H1 (cell line): ENCODE results near the gene CD58. TPM values are rescaled to one million over a fixed set of nuclear protein-coding genes. Genes with fewer than 3 reads are reported as not detected.

Experiments used
- CTCF ChIA-PET: fragments of 300-600 bp; sonication (Branson Sonifier 250); formaldehyde crosslinking; loops from one replicate; lab custom pipeline; 2021; ENCODE audit not compliant: partially characterized antibody; lab: Charles Lee
- POLR2A ChIA-PET: fragments of 300-600 bp; sonication (Branson Sonifier 250); formaldehyde crosslinking; loops from one replicate; lab custom pipeline; 2021; ENCODE audit warnings: inconsistent platforms; ENCODE audit not compliant: partially characterized antibody; lab: Charles Lee
- DNase-seq, 2 experiments: peaks; one replicate each; pipeline versions ENCODE4 v3.0.0 to v3.0.0-alpha.2; 2010 to 2022; ENCODE audit warnings: low spot score in 2 of 2, low read depth in 1 of 2, mixed read lengths in 1 of 2
- FAIRE-seq: peaks from 2 replicates; lab custom pipeline; 2011; peaks lifted over from hg19 to GRCh38; lab: Jason Lieb, UNC
- H2AFZ ChIP-seq: 2 replicates; pipeline ENCODE4 v1.8.1; 2012; ENCODE audit warnings: low read length, inconsistent platforms
- H2AK5ac ChIP-seq: 2 replicates; pipeline ENCODE4 v1.6.1; 2013; ENCODE audit warnings: low read depth, low read length
- H2BK120ac ChIP-seq: replicated peaks from 2 replicates; pipeline ENCODE3; 2013; ENCODE audit warnings: low read depth, low read length, inconsistent platforms
- H2BK12ac ChIP-seq: 2 replicates; pipeline ENCODE4 v1.6.1; 2013; ENCODE audit warnings: low read depth, low read length
- H2BK15ac ChIP-seq: 2 replicates; pipeline ENCODE4 v1.6.1; 2013; ENCODE audit warnings: low read length
- H2BK20ac ChIP-seq: 2 replicates; pipeline ENCODE4 v1.6.1; 2013; ENCODE audit warnings: low read length
- H2BK5ac ChIP-seq: 2 replicates; pipeline ENCODE4 v1.6.1; 2013; ENCODE audit warnings: low read depth, low read length
- H3K14ac ChIP-seq: 2 replicates; pipeline ENCODE4 v1.6.1; 2013; ENCODE audit warnings: inconsistent platforms; ENCODE audit not compliant: insufficient read length
- H3K18ac ChIP-seq: 2 replicates; pipeline ENCODE4 v1.6.1; 2013; ENCODE audit warnings: low read length; ENCODE audit errors: extremely low read depth
- H3K23ac ChIP-seq: 2 replicates; pipeline ENCODE4 v1.6.1; 2013; ENCODE audit warnings: inconsistent platforms; ENCODE audit not compliant: insufficient read length
- H3K23me2 ChIP-seq: 2 replicates; pipeline ENCODE4 v1.6.1; 2013; ENCODE audit warnings: low read depth, low read length
- H3K27ac ChIP-seq: 2 replicates; pipeline ENCODE4 v1.6.1; 2011; ENCODE audit warnings: low read depth, low read length, inconsistent platforms
- H3K27me3 ChIP-seq, 4 experiments: replicated peaks in 1 of 4; 1 replicate in 1 of 4; 2 replicates in 3 of 4; pipeline versions ENCODE4 v1.6.1 to v1.8.1; 2011 to 2013; ENCODE audit warnings: low read length in 3 of 4, mild to moderate bottlenecking in 3 of 4, inconsistent platforms in 2 of 4, mixed read lengths in 2 of 4, moderate library complexity in 1 of 4; ENCODE audit not compliant: control insufficient read depth in 3 of 4, insufficient read depth in 3 of 4; ENCODE audit errors: extremely low read depth in 1 of 4
- H3K36me3 ChIP-seq, 4 experiments: 2 replicates each; pipeline versions ENCODE4 v1.6.1 to v1.8.1; 2011 to 2013; ENCODE audit warnings: mild to moderate bottlenecking in 4 of 4, low read length in 3 of 4, moderate library complexity in 2 of 4, control low read depth in 1 of 4, inconsistent platforms in 1 of 4; ENCODE audit not compliant: insufficient read depth in 4 of 4, control insufficient read depth in 2 of 4
- H3K4ac ChIP-seq: replicated peaks from 2 replicates; pipeline ENCODE3; 2013; ENCODE audit warnings: low read length, low read depth, mixed read lengths, inconsistent platforms; ENCODE audit not compliant: insufficient read length
- H3K4me1 ChIP-seq, 4 experiments: replicated peaks in 1 of 4; 1 replicate in 1 of 4; 2 replicates in 3 of 4; pipeline versions ENCODE4 v1.6.1 to v1.8.1; 2011 to 2013; ENCODE audit warnings: low read length in 3 of 4, inconsistent platforms in 2 of 4, mixed read lengths in 1 of 4; ENCODE audit not compliant: insufficient read depth in 4 of 4, control insufficient read depth in 3 of 4
- H3K4me2 ChIP-seq, 2 experiments: 2 replicates each; pipeline versions ENCODE4 v1.6.1 to v1.8.1; 2011 to 2013; ENCODE audit warnings: low read depth in 2 of 2, low read length in 2 of 2, control low read depth in 1 of 2, inconsistent platforms in 1 of 2, mild to moderate bottlenecking in 1 of 2; ENCODE audit not compliant: insufficient read depth in 1 of 2
- H3K4me3 ChIP-seq, 4 experiments: fragments of 200-600, 300-600 bp in 1 of 4; sonication (generic), shearing (Covaris generic), sonication (Bioruptor Twin) in 1 of 4; 2 replicates each; pipeline versions ENCODE4 v1.5.1 to v1.8.1; 2011 to 2016; ENCODE audit warnings: low read length in 4 of 4, low read depth in 3 of 4, control low read depth in 2 of 4, inconsistent platforms in 2 of 4, mild to moderate bottlenecking in 2 of 4, mixed read lengths in 1 of 4, moderate library complexity in 1 of 4; ENCODE audit not compliant: insufficient read depth in 2 of 4; ENCODE audit errors: extremely low read depth in 1 of 4
- H3K56ac ChIP-seq: replicated peaks from 2 replicates; pipeline ENCODE3; 2013; ENCODE audit warnings: low read depth, mild to moderate bottlenecking, mixed read lengths, low read length, inconsistent platforms; ENCODE audit not compliant: insufficient read length
- H3K79me1 ChIP-seq: 2 replicates; pipeline ENCODE4 v1.6.1; 2013; ENCODE audit warnings: low read depth, low read length, control low read depth
- H3K79me2 ChIP-seq, 2 experiments: 2 replicates each; pipeline versions ENCODE4 v1.6.1 to v1.8.1; 2012 to 2013; ENCODE audit warnings: low read length in 2 of 2, mild to moderate bottlenecking in 2 of 2, inconsistent platforms in 1 of 2; ENCODE audit not compliant: insufficient read depth in 2 of 2, control insufficient read depth in 1 of 2
- H3K9ac ChIP-seq, 4 experiments: replicated peaks in 1 of 4; 1 replicate in 1 of 4; 2 replicates in 3 of 4; pipeline versions ENCODE4 v1.6.1 to v1.8.1; 2011 to 2013; ENCODE audit warnings: low read depth in 3 of 4, low read length in 3 of 4, control low read depth in 2 of 4, mild to moderate bottlenecking in 2 of 4, moderate library complexity in 2 of 4, inconsistent platforms in 1 of 4; ENCODE audit errors: extremely low read depth in 1 of 4
- H3K9me3 ChIP-seq, 2 experiments: 2 replicates each; pipeline versions ENCODE4 v1.6.1 to v1.8.1; 2012 to 2013; ENCODE audit warnings: mild to moderate bottlenecking in 2 of 2, moderate library complexity in 2 of 2, control low read depth in 1 of 2, inconsistent platforms in 1 of 2, low read depth in 1 of 2, low read length in 1 of 2, mixed read lengths in 1 of 2; ENCODE audit not compliant: insufficient read depth in 2 of 2
- H4K20me1 ChIP-seq, 2 experiments: replicated peaks in 1 of 2; 2 replicates each; pipeline versions ENCODE3 to v1.8.1; 2011 to 2013; ENCODE audit warnings: inconsistent platforms in 2 of 2, low read length in 2 of 2, mild to moderate bottlenecking in 1 of 2; ENCODE audit not compliant: insufficient read depth in 2 of 2, control insufficient read depth in 1 of 2
- H4K5ac ChIP-seq: 2 replicates; pipeline ENCODE4 v1.6.1; 2013; ENCODE audit warnings: low read length, low read depth, mixed read lengths, inconsistent platforms; ENCODE audit not compliant: insufficient read length
- H4K8ac ChIP-seq: 2 replicates; pipeline ENCODE4 v1.8.0; 2013; ENCODE audit warnings: mild to moderate bottlenecking, moderate library complexity, low read length, inconsistent platforms; ENCODE audit not compliant: insufficient read depth; ENCODE audit errors: extremely low read depth
- H4K91ac ChIP-seq: replicated peaks from 2 replicates; pipeline ENCODE3; 2013; ENCODE audit warnings: low read length, mixed read lengths, inconsistent platforms; ENCODE audit not compliant: insufficient read length
- BACH1 ChIP-seq: IDR thresholded peaks from 2 replicates; pipeline ENCODE4 v1.6.1; 2012; ENCODE audit warnings: low read length, improper control_type of control experiment
- EP300 ChIP-seq, 2 experiments: IDR thresholded peaks; 1 replicate in 1 of 2; 2 replicates in 1 of 2; pipeline ENCODE4 v1.6.1; 2011 to 2012; ENCODE audit warnings: low read depth in 2 of 2, low read length in 2 of 2, mild to moderate bottlenecking in 2 of 2, borderline replicate concordance in 1 of 2, inconsistent platforms in 1 of 2, moderate library complexity in 1 of 2
- GABPA ChIP-seq: IDR thresholded peaks from 2 replicates; pipeline ENCODE4 v1.6.1; 2011; ENCODE audit warnings: mild to moderate bottlenecking, low read length, moderate library complexity, borderline replicate concordance; ENCODE audit not compliant: insufficient read depth
- WGBS, 2 experiments: shearing (Covaris generic) in 1 of 2; methylation state at CpG; one replicate each; pipeline versions ENCODE4 v1.1.6 to v1.1.7; 2013 to 2015; ENCODE audit warnings: low lambda C conversion rate in 2 of 2, mixed read lengths in 2 of 2, inconsistent platforms in 1 of 2, low coverage in 1 of 2, missing lambda C conversion rate in 1 of 2; ENCODE audit not compliant: insufficient replicate concordance in 2 of 2, insufficient coverage in 1 of 2, insufficient read length in 1 of 2; ENCODE audit errors: extremely low coverage in 1 of 2, missing lambda C conversion rate in 1 of 2; 5-methylcytosine and 5-hydroxymethylcytosine counted together
- polyA plus RNA-seq, 7 experiments: library from polyadenylated mRNA; depleted of rRNA in 3 of 7; stranded (reverse) in 5 of 7; unstranded in 2 of 7; fragments of >200 nt in 5 of 7; fragments of 200-250 nt in 2 of 7; gene quantifications; 1 replicate in 5 of 7; 2 replicates in 1 of 7; 4 replicates in 1 of 7; pipeline versions ENCODE4 v1.2.1 to v1.2.3, GENCODE V29; 2011 to 2013; ENCODE audit warnings: missing spikeins in 2 of 7, mixed read lengths in 2 of 7
- total RNA-seq: library from RNA; stranded (reverse); fragmentation: NEBNext Ultra II Directional; extraction: Animal tissue kit (Norgen Biotek cat#: 25700); gene quantifications from 2 replicates; pipeline ENCODE4 v1.2.1, GENCODE V29; 2021

CD58 gene
- total and polyA plus RNA-seq, 2 of the 8 experiments (the other 6 are each of a cell fraction or from before 2014, with no cell fraction given), result 5.3 to 5.5 TPM

DNA sequence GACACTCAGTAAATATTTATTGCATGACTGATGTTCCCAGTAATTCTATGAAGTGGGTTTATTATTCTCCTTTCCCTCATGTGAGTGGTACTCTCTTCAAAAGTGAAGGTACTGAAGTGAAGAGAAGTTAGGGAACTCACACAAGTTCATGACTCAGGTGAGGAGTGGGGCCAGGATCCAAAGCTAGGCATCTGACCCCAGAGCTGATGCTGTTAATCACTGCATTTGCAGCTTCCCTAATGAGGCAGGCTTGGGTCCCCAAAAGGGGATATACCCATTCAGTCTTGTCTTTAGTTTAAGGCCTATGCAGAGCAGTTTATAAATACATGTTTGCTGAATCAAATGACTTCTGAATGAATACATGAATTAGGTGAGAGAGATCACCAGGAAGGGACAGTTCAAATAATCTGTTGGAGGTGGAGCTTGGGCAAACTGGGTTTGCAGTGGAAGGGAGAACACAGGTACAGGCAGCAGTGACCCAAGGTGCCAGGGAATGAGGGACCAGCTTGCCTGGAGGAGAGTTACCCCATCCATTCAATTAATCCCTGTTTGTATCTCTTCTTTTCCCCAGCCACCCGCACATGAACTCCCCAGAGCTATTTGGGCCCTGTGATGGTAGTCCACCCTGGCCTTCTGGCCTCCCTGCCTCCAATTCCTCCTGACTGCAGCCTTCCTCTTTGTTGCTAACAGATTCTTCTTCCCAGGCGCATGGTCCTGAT is 2.0 kb downstream of the CD58 start:
- H2BK20ac ChIP-seq, result no peak overlapping the region
- no peak overlapping the region for H3K9ac ChIP-seq
- H4K5ac ChIP-seq, result no peak overlapping the region
- no peaks in the 10 kb centered on the region for H3K9me3 ChIP-seq
- FAIRE-seq (no peak), DNase-seq (no peak)
- no peak overlapping the region for H2BK5ac ChIP-seq
- H3K79me2 ChIP-seq, result no peaks in the 10 kb centered on the region
- no peaks in the 10 kb centered on the region; the same call in 1 of the 2 replicates for H3K79me1 ChIP-seq
- H4K20me1 ChIP-seq, result no peaks in the 10 kb centered on the region
- H3K56ac ChIP-seq, result no peak overlapping the region
- no peak overlapping the region for H3K27ac ChIP-seq
- H3K4me2 ChIP-seq, result no peak overlapping the region; a peak in 1 of 4 replicates
- peaks cover 0 to 19% (median 7%) of the 10 kb centered on the region in 4 experiments; a peak in 5 of 7 replicates for H3K4me1 ChIP-seq
- H3K36me3 ChIP-seq, result no peaks in the 10 kb centered on the region
- H2AK5ac ChIP-seq, result no peak overlapping the region
- no peak overlapping the region for H2BK12ac ChIP-seq
- H4K8ac ChIP-seq, result no peak overlapping the region
- H3K23ac ChIP-seq, result no peak overlapping the region
- H3K14ac ChIP-seq, result no peak overlapping the region
- H4K91ac ChIP-seq, result no peak overlapping the region
- POLR2A ChIA-PET, result no interaction called here
- H3K4ac ChIP-seq, result no peak overlapping the region
- WGBS, 2 experiments, result 91% methylated on average over 2 of the region's 2 CpGs; no CpG with 5 or more reads in 1 of the 2 experiments
- H2BK120ac ChIP-seq, result no peak overlapping the region
- H3K18ac ChIP-seq, result no peak overlapping the region
- no peak overlapping the region for H3K4me3 ChIP-seq
- H2AFZ ChIP-seq, result no peak overlapping the region
- H3K23me2 ChIP-seq, result peaks cover 9% of the 10 kb centered on the region; the same call in 1 of the 2 replicates
- peaks cover 0 to 4% (median 0%) of the 10 kb centered on the region in 4 experiments; a peak in 1 of 7 replicates for H3K27me3 ChIP-seq
- CTCF ChIA-PET, result interaction anchor here (0.8 to 1.4 kb wide), 8 partner anchors 12 to 430 kb away, joined by 3 to 7 read pairs (median 4); partner anchors contain the start of gene IGSF3
- H2BK15ac ChIP-seq, result no peak overlapping the region
- TF ChIP-seq EP300 (IDR thresholded peaks at IDR 0.05; ENCODE audit: borderline replicate concordance in 1 of 2, low read depth in 2 of 2, low read length in 2 of 2) (no peak), BACH1 (no peak), GABPA (no peak)
